Endothelial cell of umbilical vein (primary cell): ENCODE results near the gene SLC25A19. TPM values are rescaled to one million over a fixed set of nuclear protein-coding genes. Genes with fewer than 3 reads are reported as not detected.

Experiments used
- BruUV-seq: library from RNA; stranded (reverse); fragments of 400-500 nt; replicated peaks from 2 replicates; lab custom pipeline; 2021; lab: Mats Ljungman, UMichigan
- CTCF ChIA-PET: fragments of 300-600, 350-600 bp; sonication (Branson Sonifier 250); formaldehyde crosslinking; loops from one replicate; lab custom pipeline; 2021; ENCODE audit warnings: antibody characterized with exemption, inconsistent platforms; lab: Charles Lee
- POLR2A ChIA-PET: fragments of 300-600, 350-600 bp; sonication (Branson Sonifier 250); formaldehyde crosslinking; loops from one replicate; lab custom pipeline; 2021; ENCODE audit warnings: antibody characterized with exemption, inconsistent platforms; lab: Charles Lee
- DNase-seq: peaks from one replicate; pipeline ENCODE4 v3.0.0-alpha.2; 2011; ENCODE audit warnings: low read depth, low spot score
- FAIRE-seq: peaks from 2 replicates; lab custom pipeline; 2011; peaks lifted over from hg19 to GRCh38; lab: Jason Lieb, UNC
- H2AFZ ChIP-seq: 2 replicates; pipeline ENCODE4 v1.6.0; 2012; ENCODE audit warnings: low read depth, low read length, control low read depth, inconsistent platforms
- H3K27ac ChIP-seq: 2 replicates; pipeline ENCODE4 v1.5.1; 2011; ENCODE audit warnings: low read depth, mild to moderate bottlenecking, control low read depth, low read length, moderate library complexity; ENCODE audit not compliant: insufficient read depth
- H3K27me3 ChIP-seq, 2 experiments: 2 replicates each; pipeline versions ENCODE4 v1.6.0 to v1.6.1; 2011; ENCODE audit warnings: low read length in 2 of 2, mixed read lengths in 1 of 2; ENCODE audit not compliant: control insufficient read depth in 2 of 2, insufficient read depth in 2 of 2
- H3K36me3 ChIP-seq, 2 experiments: 2 replicates in 1 of 2; 3 replicates in 1 of 2; pipeline ENCODE4 v1.5.1; 2011; ENCODE audit warnings: low read length in 2 of 2, mild to moderate bottlenecking in 1 of 2, moderate library complexity in 1 of 2; ENCODE audit not compliant: control insufficient read depth in 2 of 2, insufficient read depth in 2 of 2; ENCODE audit errors: extremely low read depth in 1 of 2
- H3K4me1 ChIP-seq: 3 replicates; pipeline ENCODE4 v1.5.1; 2011; ENCODE audit warnings: mild to moderate bottlenecking, low read length; ENCODE audit not compliant: control insufficient read depth, insufficient read depth; ENCODE audit errors: extremely low read depth
- H3K4me2 ChIP-seq: 2 replicates; pipeline ENCODE4 v1.6.1; 2011; ENCODE audit warnings: low read length, control low read depth, mixed read lengths; ENCODE audit not compliant: insufficient read depth
- H3K4me3 ChIP-seq, 3 experiments: fragments of 200-600 bp in 1 of 3; sonication (generic), shearing (Covaris generic) in 1 of 3; replicated peaks in 1 of 3; 2 replicates each; pipeline ENCODE4 v1.5.1; 2011 to 2016; ENCODE audit warnings: control low read depth in 3 of 3, low read length in 3 of 3, mild to moderate bottlenecking in 2 of 3, inconsistent platforms in 1 of 3, low read depth in 1 of 3, moderate library complexity in 1 of 3; ENCODE audit not compliant: insufficient read depth in 1 of 3
- H3K79me2 ChIP-seq: 2 replicates; pipeline ENCODE4 v1.6.0; 2012; ENCODE audit warnings: low read length, inconsistent platforms; ENCODE audit not compliant: control insufficient read depth, insufficient read depth
- H3K9ac ChIP-seq: replicated peaks from 2 replicates; pipeline ENCODE3; 2011; ENCODE audit warnings: low read length, control low read depth; ENCODE audit not compliant: insufficient read depth; ENCODE audit errors: extremely low read depth
- H3K9me1 ChIP-seq: replicated peaks from 3 replicates; pipeline ENCODE4 v1.6.0; 2011; ENCODE audit warnings: mild to moderate bottlenecking, low read length; ENCODE audit not compliant: control insufficient read depth, insufficient read depth; ENCODE audit errors: extremely low read depth
- H3K9me3 ChIP-seq: replicated peaks from 2 replicates; pipeline ENCODE4 v1.5.1; 2012; ENCODE audit warnings: low read length, inconsistent platforms; ENCODE audit not compliant: control insufficient read depth, insufficient read depth
- H4K20me1 ChIP-seq: replicated peaks from 2 replicates; pipeline ENCODE3; 2011; ENCODE audit warnings: mild to moderate bottlenecking, low read length; ENCODE audit not compliant: control insufficient read depth, insufficient read depth; ENCODE audit errors: extremely low read depth
- CTCF ChIP-seq, 2 donors: IDR thresholded peaks; 1 replicate in 1 of 2; 2 replicates in 1 of 2; pipeline ENCODE4 v1.5.1; 2011; ENCODE audit warnings: low read length in 2 of 2, mild to moderate bottlenecking in 2 of 2, moderate library complexity in 2 of 2, control low read depth in 1 of 2, inconsistent platforms in 1 of 2, low read depth in 1 of 2; ENCODE audit not compliant: insufficient read depth in 1 of 2; ENCODE audit errors: extremely low read depth in 1 of 2
- EZH2 ChIP-seq: IDR thresholded peaks from 2 replicates; pipeline ENCODE4 v1.6.1; 2012; ENCODE audit warnings: borderline replicate concordance, low read depth, mild to moderate bottlenecking, moderate library complexity, low read length, inconsistent platforms; ENCODE audit not compliant: severe bottlenecking
- GATA2 ChIP-seq: IDR thresholded peaks from 2 replicates; pipeline ENCODE4 v1.7.0; 2011; ENCODE audit warnings: low read depth, mild to moderate bottlenecking, moderate library complexity, mixed read lengths, low read length; ENCODE audit not compliant: insufficient read length, insufficient read depth
- JUN ChIP-seq: IDR thresholded peaks from 2 replicates; pipeline ENCODE4 v1.6.1; 2011; ENCODE audit warnings: borderline replicate concordance, low read depth; ENCODE audit not compliant: insufficient read length, insufficient read depth
- MAX ChIP-seq: IDR thresholded peaks from 2 replicates; pipeline ENCODE4 v1.6.1; 2011; ENCODE audit not compliant: insufficient read depth, insufficient read length
- POLR2A ChIP-seq: IDR thresholded peaks from 2 replicates; pipeline ENCODE4 v1.6.1; 2012; ENCODE audit warnings: low read depth, mild to moderate bottlenecking, control low read depth, low read length
- POLR2AphosphoS5 ChIP-seq: IDR thresholded peaks from 2 replicates; pipeline ENCODE4 v1.6.1; 2012; ENCODE audit warnings: low read depth, mild to moderate bottlenecking, control low read depth, low read length, moderate library complexity; ENCODE audit not compliant: insufficient read depth
- dilution Hi-C: fragments of 300-500 bp; cut with MboI; formaldehyde crosslinking; loops from one replicate; pipeline ENCODE4 v1.15.0; 2019; ENCODE audit warnings: low sequenced_read_pairs; ENCODE audit not compliant: extremely low pct_ligation_motif_present
- intact Hi-C: fragments of 100-400 bp; cut with micrococcal nuclease; formaldehyde crosslinking; loops from one replicate; pipeline ENCODE4 v1.10.0; 2022
- polyA plus RNA-seq, 4 experiments: library from polyadenylated mRNA; depleted of rRNA in 3 of 4; stranded (reverse) in 3 of 4; unstranded in 1 of 4; fragments of >200 nt; gene quantifications; 2 replicates each; pipeline versions ENCODE4 v1.2.1 to v1.2.3, GENCODE V29; 2011 to 2012; ENCODE audit warnings: missing spikeins in 1 of 4
- total RNA-seq: library from RNA; stranded (reverse); gene quantifications from 2 replicates; pipeline ENCODE4 v1.2.3, GENCODE V29; 2021

The SLC25A19 gene
- total and polyA plus RNA-seq, 2 donors (not counting 3 experiments of a cell fraction or from before 2014, with no cell fraction given): 20.6 to 20.9 TPM

GRCh38 chr17:75263055-75263454 is 26.2 kb downstream of the SLC25A19 start:
- no peaks in the 10 kb centered on the region for H4K20me1 ChIP-seq
- no peak overlapping the region for H3K4me3 ChIP-seq
- POLR2A ChIA-PET: interaction anchor here (3.2 kb wide), 1 partner anchor 7 kb away, joined by 23 read pairs; the partner anchor contains the start of gene MIF4GD
- H3K9me3 ChIP-seq: no peaks in the 10 kb centered on the region
- no peak overlapping the region for H3K9ac ChIP-seq
- H3K79me2 ChIP-seq: peaks cover 45% of the 10 kb centered on the region
- H2AFZ ChIP-seq: no peak overlapping the region
- H3K4me2 ChIP-seq: no peak overlapping the region
- no peaks in the 10 kb centered on the region for H3K9me1 ChIP-seq
- H3K27ac ChIP-seq: no peak overlapping the region
- dilution Hi-C loops (no loop called here), intact Hi-C loops (no loop called here)
- DNase-seq: no peak
- FAIRE-seq: no peak
- BruUV-seq: no TSS peak
- peaks cover 3 to 13% of the 10 kb centered on the region in 2 experiments for H3K36me3 ChIP-seq
- H3K27me3 ChIP-seq: no peaks in the 10 kb centered on the region
- no peak for TF ChIP-seq GATA2
- TF ChIP-seq CTCF (IDR thresholded peaks at IDR 0.05; ENCODE audit: extremely low read depth in 1 of 2, insufficient read depth in 1 of 2, low read depth in 1 of 2, low read length in 2 of 2): no peak
- no peak for TF ChIP-seq POLR2AphosphoS5
- peaks cover 42% of the 10 kb centered on the region for H3K4me1 ChIP-seq
- CTCF ChIA-PET: interaction anchor here (3.1 to 4.5 kb wide), 3 partner anchors 8 to 149 kb away, joined by 17 to 80 read pairs (median 21); partner anchors contain the start of gene MIF4GD

GRCh38 chr17:75262112-75262606 is 27.1 kb downstream of the SLC25A19 start:
- H3K36me3 ChIP-seq: peaks cover 3 to 13% of the 10 kb centered on the region in 2 experiments
- peak overlapping the region; percentile 97 for H3K27ac ChIP-seq
- no peaks in the 10 kb centered on the region for H3K9me1 ChIP-seq
- H3K79me2 ChIP-seq: peaks cover 45% of the 10 kb centered on the region
- H2AFZ ChIP-seq: peak overlapping the region; percentile 53
- peaks cover 33% of the 10 kb centered on the region for H3K4me1 ChIP-seq
- H3K9me3 ChIP-seq: no peaks in the 10 kb centered on the region
- H3K4me3 ChIP-seq: peak overlapping the region; percentile 64 to 92 (median 76)
- POLR2A ChIA-PET: interaction anchor here (0.5 to 3.2 kb wide), 3 partner anchors 8 to 59 kb away, joined by 8 to 23 read pairs (median 10); partner anchors contain the start of genes MIF4GD and SLC25A19
- no peaks in the 10 kb centered on the region for H4K20me1 ChIP-seq
- no peak for DNase-seq
- CTCF ChIA-PET: interaction anchor here (2.2 to 4.5 kb wide), 5 partner anchors 9 to 150 kb away, joined by 6 to 80 read pairs (median 17); partner anchors contain the start of genes MIF4GD and SLC25A19
- intact Hi-C loops: no loop called here
- H3K4me2 ChIP-seq: peak overlapping the region; percentile 87
- FAIRE-seq: no peak
- TSS peak; percentile 64 for BruUV-seq
- H3K9ac ChIP-seq: peak overlapping the region; percentile 99
- no peaks in the 10 kb centered on the region for H3K27me3 ChIP-seq
- TF ChIP-seq POLR2A (no peak), EZH2 (no peak), MAX (no peak), POLR2AphosphoS5 (no peak), JUN (no peak), CTCF (IDR thresholded peaks at IDR 0.05; ENCODE audit: extremely low read depth in 1 of 2, insufficient read depth in 1 of 2, low read depth in 1 of 2, low read length in 2 of 2) (no peak)
- dilution Hi-C loops: no loop called here
